Brain microvascular endothelial cell (primary cell): ENCODE measurements around the gene MON1A.

Source experiments
- DNase-seq: peaks from one replicate; pipeline ENCODE4 v3.0.0-alpha.2; 2020
- H3K27ac ChIP-seq: fragments of 250-450 bp; sonication (Bioruptor Pico); 2 replicates; pipeline ENCODE4 v1.5.1; 2020; ENCODE audit warnings: mild to moderate bottlenecking, moderate library complexity
- H3K27me3 ChIP-seq: fragments of 250-450 bp; sonication (Bioruptor Pico); replicated peaks from 2 replicates; pipeline ENCODE4 v1.5.1; 2020; ENCODE audit warnings: mild to moderate bottlenecking
- H3K36me3 ChIP-seq: fragments of 250-450 bp; sonication (Bioruptor Pico); replicated peaks from 2 replicates; pipeline ENCODE4 v1.5.1; 2020; ENCODE audit warnings: mild to moderate bottlenecking
- H3K4me3 ChIP-seq: 2 replicates; pipeline ENCODE4 v1.5.1; 2011; ENCODE audit warnings: low read depth, mild to moderate bottlenecking, control low read depth, low read length, moderate library complexity
- CTCF ChIP-seq: IDR thresholded peaks from 2 replicates; pipeline ENCODE4 v1.5.1; 2011; ENCODE audit warnings: low read depth, mild to moderate bottlenecking, moderate library complexity, low read length, control low read depth, inconsistent platforms; ENCODE audit errors: missing control alignments
- in situ Hi-C: cut with HindIII; loops from 2 replicates; pipeline ENCODE4 v1.10.0; 2017; ENCODE audit warnings: low sequenced_read_pairs, low pct_ligation_motif_present

The MON1A gene

GRCh38 chr3:49859576-49860305 lies 69.9 kb downstream of the MON1A start:
- Histone ChIP-seq H3K4me3 (no peak overlapping the region), H3K27ac (no peak overlapping the region), H3K36me3 (no peaks in the 10 kb centered on the region), H3K27me3 (no peaks in the 10 kb centered on the region)
- no peak for TF ChIP-seq CTCF
- DNase-seq = no peak
- in situ Hi-C loops = no loop called here
